PFSK-1 (cell line): ENCODE results near the gene FAM170B.
A peak's percentile ranks its signal among the peaks of the same experiment; 100 is the strongest.

ENCODE experiments used
- FOXP2 ChIP-seq: optimal IDR thresholded peaks from 2 replicates; pipeline ENCODE3; 2011; ENCODE audit warnings: borderline replicate concordance, control low read depth, inconsistent platforms; ENCODE audit not compliant: insufficient read depth; ENCODE audit errors: extremely low read length, extremely low read depth
- POLR2AphosphoS5 ChIP-seq: IDR thresholded peaks from 2 replicates; pipeline ENCODE4 v1.6.1; 2012; ENCODE audit warnings: low read depth, mild to moderate bottlenecking, control low read depth, low read length, moderate library complexity
- SIN3A ChIP-seq: IDR thresholded peaks from 2 replicates; pipeline ENCODE4 v1.6.1; 2012; ENCODE audit warnings: mild to moderate bottlenecking, low read length, moderate library complexity, borderline replicate concordance; ENCODE audit not compliant: insufficient read depth
- TAF1 ChIP-seq: IDR thresholded peaks from 2 replicates; pipeline ENCODE4 v1.6.1; 2012; ENCODE audit warnings: low read length, control low read depth, borderline replicate concordance; ENCODE audit not compliant: insufficient read depth
- TF ChIP-seq, protein P1 (sequence below), 2 experiments: IDR thresholded peaks; 2 replicates each; pipeline versions ENCODE4 v1.6.1 to v1.8.0; 2011 to 2012; ENCODE audit warnings: low read depth in 2 of 2, low read length in 2 of 2, control low read depth in 1 of 2, inconsistent platforms in 1 of 2, mild to moderate bottlenecking in 1 of 2, moderate library complexity in 1 of 2; ENCODE audit not compliant: insufficient read depth in 1 of 2

Gene FAM170B

DNA sequence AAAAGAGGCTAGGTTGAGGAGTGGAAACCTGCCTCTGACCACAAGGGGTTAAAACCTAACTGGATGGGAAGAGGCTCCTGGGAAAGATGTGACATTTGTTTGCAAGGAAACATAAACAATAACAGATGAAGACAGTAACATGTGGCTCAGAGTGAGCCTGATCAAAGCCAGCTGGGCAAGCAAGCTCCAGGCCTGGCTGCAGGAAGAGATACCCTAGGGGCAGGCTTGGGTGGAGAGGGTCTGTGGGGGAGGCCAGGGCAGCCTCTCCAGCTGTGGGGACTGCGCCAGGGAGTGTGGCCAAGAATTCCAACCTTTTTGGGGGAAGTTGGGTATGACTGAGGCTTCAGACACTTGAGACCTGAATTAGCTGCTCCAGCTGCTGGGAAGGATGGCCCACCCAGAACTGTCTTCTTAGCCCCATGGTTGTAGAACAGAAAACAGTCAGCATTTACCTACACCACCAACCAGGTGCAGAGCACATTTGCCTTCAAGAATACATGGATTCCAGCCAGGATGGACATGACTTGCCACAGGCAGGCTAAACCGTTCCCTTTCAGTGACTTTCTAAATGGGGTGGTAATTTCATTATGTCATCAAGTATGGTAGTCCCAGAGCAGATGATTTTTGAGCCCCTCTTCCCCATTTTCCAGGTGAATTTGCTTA lies 10.4 kb upstream of the FAM170B start:
- TF ChIP-seq FOXP2 (peak; percentile 78), TAF1 (no peak), POLR2AphosphoS5 (no peak), SIN3A (no peak)
- TF ChIP-seq, protein P1, sequence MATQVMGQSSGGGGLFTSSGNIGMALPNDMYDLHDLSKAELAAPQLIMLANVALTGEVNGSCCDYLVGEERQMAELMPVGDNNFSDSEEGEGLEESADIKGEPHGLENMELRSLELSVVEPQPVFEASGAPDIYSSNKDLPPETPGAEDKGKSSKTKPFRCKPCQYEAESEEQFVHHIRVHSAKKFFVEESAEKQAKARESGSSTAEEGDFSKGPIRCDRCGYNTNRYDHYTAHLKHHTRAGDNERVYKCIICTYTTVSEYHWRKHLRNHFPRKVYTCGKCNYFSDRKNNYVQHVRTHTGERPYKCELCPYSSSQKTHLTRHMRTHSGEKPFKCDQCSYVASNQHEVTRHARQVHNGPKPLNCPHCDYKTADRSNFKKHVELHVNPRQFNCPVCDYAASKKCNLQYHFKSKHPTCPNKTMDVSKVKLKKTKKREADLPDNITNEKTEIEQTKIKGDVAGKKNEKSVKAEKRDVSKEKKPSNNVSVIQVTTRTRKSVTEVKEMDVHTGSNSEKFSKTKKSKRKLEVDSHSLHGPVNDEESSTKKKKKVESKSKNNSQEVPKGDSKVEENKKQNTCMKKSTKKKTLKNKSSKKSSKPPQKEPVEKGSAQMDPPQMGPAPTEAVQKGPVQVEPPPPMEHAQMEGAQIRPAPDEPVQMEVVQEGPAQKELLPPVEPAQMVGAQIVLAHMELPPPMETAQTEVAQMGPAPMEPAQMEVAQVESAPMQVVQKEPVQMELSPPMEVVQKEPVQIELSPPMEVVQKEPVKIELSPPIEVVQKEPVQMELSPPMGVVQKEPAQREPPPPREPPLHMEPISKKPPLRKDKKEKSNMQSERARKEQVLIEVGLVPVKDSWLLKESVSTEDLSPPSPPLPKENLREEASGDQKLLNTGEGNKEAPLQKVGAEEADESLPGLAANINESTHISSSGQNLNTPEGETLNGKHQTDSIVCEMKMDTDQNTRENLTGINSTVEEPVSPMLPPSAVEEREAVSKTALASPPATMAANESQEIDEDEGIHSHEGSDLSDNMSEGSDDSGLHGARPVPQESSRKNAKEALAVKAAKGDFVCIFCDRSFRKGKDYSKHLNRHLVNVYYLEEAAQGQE (IDR thresholded peaks at IDR 0.05; ENCODE audit: insufficient read depth in 1 of 2, low read depth in 2 of 2, low read length in 2 of 2): no peak

DNA sequence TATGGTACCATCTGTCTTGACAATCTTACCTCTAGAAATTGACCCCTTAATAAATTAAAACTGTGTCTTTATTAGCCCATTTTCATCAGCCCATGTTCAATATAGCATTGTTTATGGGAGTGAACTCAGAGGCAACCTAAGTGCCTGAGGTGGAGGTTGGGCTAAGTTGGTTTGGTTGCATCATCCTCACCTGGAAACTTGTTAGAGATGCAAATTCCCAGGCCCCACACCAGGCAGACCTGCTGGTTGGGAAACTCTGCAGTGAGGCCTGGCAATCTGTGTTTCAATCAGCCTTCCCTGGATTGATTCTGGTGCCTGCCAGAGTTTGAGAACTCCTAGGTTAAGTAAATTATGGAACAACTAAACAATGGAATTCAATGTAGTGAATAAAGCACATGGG lies 9.4 kb upstream of the FAM170B start:
- TF ChIP-seq FOXP2 (no peak), TAF1 (no peak), POLR2AphosphoS5 (no peak), SIN3A (no peak)
- TF ChIP-seq, protein P1 (IDR thresholded peaks at IDR 0.05; ENCODE audit: insufficient read depth in 1 of 2, low read depth in 2 of 2, low read length in 2 of 2): no peak

DNA sequence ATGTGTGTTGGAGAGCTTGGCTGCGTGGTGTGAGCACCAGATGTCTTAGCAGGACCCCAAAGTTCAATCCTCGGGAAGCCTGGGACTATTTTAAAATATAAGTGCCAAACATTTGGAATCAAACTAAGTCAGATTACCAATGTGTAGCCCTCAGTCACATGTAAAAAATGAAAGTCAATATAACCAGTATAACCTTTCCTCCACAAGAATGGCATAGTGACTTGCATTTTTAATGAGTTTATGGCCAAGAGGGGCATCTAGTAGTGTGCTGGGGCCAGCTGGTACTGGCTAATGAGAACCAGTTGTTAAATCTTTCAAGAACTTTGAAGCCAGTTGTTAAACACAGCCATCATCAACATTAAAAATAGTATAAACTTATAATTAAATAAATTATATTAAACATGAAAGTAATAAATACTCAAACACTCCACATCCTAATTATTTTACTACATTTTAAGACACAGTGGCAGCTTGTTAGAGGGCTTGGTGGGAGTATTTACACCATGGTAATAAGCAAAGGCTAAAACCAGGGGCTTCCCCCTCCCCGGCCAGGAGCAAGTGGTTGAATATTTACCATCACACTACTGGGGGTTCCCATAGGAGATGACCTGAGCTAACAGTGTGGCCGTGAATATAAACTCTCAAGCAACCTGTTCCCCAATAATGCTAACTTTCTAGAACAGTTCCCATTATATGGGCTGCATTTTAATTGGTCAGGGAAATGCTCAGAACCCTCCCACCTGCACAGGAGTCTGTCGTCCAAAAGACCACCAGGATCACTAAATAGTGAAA lies 7.9 kb upstream of the FAM170B start:
- TF ChIP-seq, protein P1 (IDR thresholded peaks at IDR 0.05; ENCODE audit: insufficient read depth in 1 of 2, low read depth in 2 of 2, low read length in 2 of 2): no peak
- TF ChIP-seq SIN3A (no peak), POLR2AphosphoS5 (no peak), FOXP2 (no peak)

GRCh38 chr10:49140304-49141177 lies 6.7 kb upstream of the FAM170B start:
- TF ChIP-seq TAF1 (no peak), SIN3A (no peak), FOXP2 (no peak), POLR2AphosphoS5 (no peak)
- TF ChIP-seq, protein P1 (IDR thresholded peaks at IDR 0.05; ENCODE audit: insufficient read depth in 1 of 2, low read depth in 2 of 2, low read length in 2 of 2): no peak
